BLaER1 treated with 17β-estradiol and CSF1 and Interleukin-3, amounts not matched to agents 10 nM and 100 nM (cell line): ENCODE measurements around the gene NEU2.

ENCODE experiments used
- H3K27ac ChIP-seq, 11 experiments: shearing (Covaris generic); formaldehyde crosslinking; 2 replicates each; pipeline ENCODE4 v1.8.1; 2022
- H3K27me3 ChIP-seq, 11 experiments: shearing (Covaris generic); formaldehyde crosslinking; 2 replicates each; pipeline ENCODE4 v1.8.1; 2022
- H3K36me3 ChIP-seq, 11 experiments: shearing (Covaris generic); formaldehyde crosslinking; 2 replicates each; pipeline ENCODE4 v1.8.1; 2022
- H3K4me1 ChIP-seq, 10 experiments: shearing (Covaris generic); formaldehyde crosslinking; 2 replicates each; pipeline ENCODE4 v1.8.1; 2022
- H3K4me2 ChIP-seq, 11 experiments: shearing (Covaris generic); formaldehyde crosslinking; 2 replicates each; pipeline ENCODE4 v1.8.1; 2022
- H3K4me3 ChIP-seq, 10 experiments: shearing (Covaris generic); formaldehyde crosslinking; 2 replicates each; pipeline ENCODE4 v1.8.1; 2022
- H3K9ac ChIP-seq, 11 experiments: shearing (Covaris generic); formaldehyde crosslinking; 2 replicates each; pipeline ENCODE4 v1.8.1; 2022
- H3K9me3 ChIP-seq, 11 experiments: shearing (Covaris generic); formaldehyde crosslinking; replicated peaks in 1 of 11; 2 replicates each; pipeline ENCODE4 v1.8.1; 2022
- H4K20me1 ChIP-seq, 11 experiments: shearing (Covaris generic); formaldehyde crosslinking; 2 replicates each; pipeline ENCODE4 v1.8.1; 2022
- Cebpa-rat ChIP-seq, 11 experiments: shearing (Covaris generic); IDR thresholded peaks; 2 replicates each; pipeline ENCODE4 v1.8.1; 2022

Gene NEU2

GRCh38 chr2:233037078-233037477 lies 4.6 kb downstream of the NEU2 start:
- Histone ChIP-seq H3K4me1 (peaks cover 0 to 8% (median 5%) of the 10 kb centered on the region in 10 experiments; a peak in 11 of 20 replicates), H3K9ac (no peak overlapping the region), H3K27me3 (no peaks in the 10 kb centered on the region), H3K36me3 (no peaks in the 10 kb centered on the region), H3K27ac (no peak overlapping the region), H4K20me1 (no peaks in the 10 kb centered on the region), H3K4me2 (no peak overlapping the region), H3K9me3 (peaks cover 0 to 7% (median 0%) of the 10 kb centered on the region in 11 experiments; a peak in 4 of 22 replicates), H3K4me3 (no peak overlapping the region)
- no peak for TF ChIP-seq Cebpa-rat (IDR thresholded peaks at IDR 0.05)

- Histone ChIP-seq H3K36me3 (no peaks in the 10 kb centered on the region), H3K9ac (no peak overlapping the region), H3K4me2 (no peak overlapping the region), H3K27me3 (no peaks in the 10 kb centered on the region), H4K20me1 (no peaks in the 10 kb centered on the region), H3K9me3 (peaks cover 0 to 7% (median 0%) of the 10 kb centered on the region in 11 experiments; a peak in 4 of 22 replicates), H3K27ac (no peak overlapping the region), H3K4me3 (no peak overlapping the region), H3K4me1 (peaks cover 0 to 11% (median 6%) of the 10 kb centered on the region in 10 experiments; a peak in 11 of 20 replicates)
- TF ChIP-seq Cebpa-rat (IDR thresholded peaks at IDR 0.05) = no peak
These were observed 6.9 kb downstream of the NEU2 start for GRCh38 chr2:233039212-233039845.

GRCh38 chr2:233039846-233040530 lies 7.5 kb downstream of the NEU2 start:
- H3K9ac ChIP-seq = no peak overlapping the region
- TF ChIP-seq Cebpa-rat (IDR thresholded peaks at IDR 0.05) = no peak
- no peaks in the 10 kb centered on the region for H3K27me3 ChIP-seq
- H3K4me2 ChIP-seq = no peak overlapping the region
- peaks cover 0 to 7% (median 0%) of the 10 kb centered on the region in 11 experiments; a peak in 4 of 22 replicates for H3K9me3 ChIP-seq
- H3K36me3 ChIP-seq = no peaks in the 10 kb centered on the region
- no peak overlapping the region for H3K4me3 ChIP-seq
- peaks cover 0 to 11% (median 6%) of the 10 kb centered on the region in 10 experiments; a peak in 11 of 20 replicates for H3K4me1 ChIP-seq
- H4K20me1 ChIP-seq = no peaks in the 10 kb centered on the region
- H3K27ac ChIP-seq = no peak overlapping the region

- no peaks in the 10 kb centered on the region for H3K27me3 ChIP-seq
- no peak overlapping the region for H3K4me3 ChIP-seq
- H3K4me1 ChIP-seq = peaks cover 0 to 11% (median 6%) of the 10 kb centered on the region in 10 experiments; a peak in 11 of 20 replicates
- no peak overlapping the region for H3K9ac ChIP-seq
- H3K9me3 ChIP-seq = peaks cover 0 to 5% (median 0%) of the 10 kb centered on the region in 11 experiments; a peak in 4 of 22 replicates
- no peak for TF ChIP-seq Cebpa-rat (IDR thresholded peaks at IDR 0.05)
- no peak overlapping the region for H3K27ac ChIP-seq
- no peaks in the 10 kb centered on the region for H3K36me3 ChIP-seq
- no peaks in the 10 kb centered on the region for H4K20me1 ChIP-seq
- H3K4me2 ChIP-seq = no peak overlapping the region
These were observed 8.1 kb downstream of the NEU2 start for GRCh38 chr2:233040571-233040970.

- Histone ChIP-seq H4K20me1 (no peaks in the 10 kb centered on the region), H3K4me2 (peak overlapping the region in 10 of 11 experiments; percentile 5 to 62 (median 34); a peak in 14 of 22 replicates), H3K4me1 (peaks cover 0 to 11% (median 6%) of the 10 kb centered on the region in 10 experiments; a peak in 11 of 20 replicates), H3K27ac (no peak overlapping the region), H3K9ac (no peak overlapping the region), H3K9me3 (no peaks in the 10 kb centered on the region), H3K36me3 (no peaks in the 10 kb centered on the region), H3K27me3 (no peaks in the 10 kb centered on the region), H3K4me3 (no peak overlapping the region)
- no peak for TF ChIP-seq Cebpa-rat (IDR thresholded peaks at IDR 0.05)
These were observed 9.4 kb downstream of the NEU2 start for GRCh38 chr2:233041722-233042323.

GRCh38 chr2:233042549-233042948 lies 10.1 kb downstream of the NEU2 start:
- H3K36me3 ChIP-seq = no peaks in the 10 kb centered on the region
- no peak overlapping the region for H3K4me3 ChIP-seq
- H3K9ac ChIP-seq = no peak overlapping the region
- TF ChIP-seq Cebpa-rat (IDR thresholded peaks at IDR 0.05) = no peak
- H3K27me3 ChIP-seq = no peaks in the 10 kb centered on the region
- H4K20me1 ChIP-seq = no peaks in the 10 kb centered on the region
- H3K27ac ChIP-seq = no peak overlapping the region
- H3K9me3 ChIP-seq = no peaks in the 10 kb centered on the region
- peak overlapping the region in 3 of 11 experiments; percentile 14 to 62 (median 33); a peak in 3 of 22 replicates for H3K4me2 ChIP-seq
- H3K4me1 ChIP-seq = peaks cover 0 to 11% (median 6%) of the 10 kb centered on the region in 10 experiments; a peak in 11 of 20 replicates

GRCh38 chr2:233044974-233045605 lies 12.6 kb downstream of the NEU2 start:
- Histone ChIP-seq H3K27me3 (no peaks in the 10 kb centered on the region), H3K27ac (no peak overlapping the region), H3K36me3 (no peaks in the 10 kb centered on the region), H3K9ac (no peak overlapping the region), H3K4me2 (no peak overlapping the region), H3K4me1 (peaks cover 0 to 17% (median 6%) of the 10 kb centered on the region in 10 experiments; a peak in 11 of 20 replicates), H3K4me3 (no peak overlapping the region), H4K20me1 (no peaks in the 10 kb centered on the region), H3K9me3 (no peaks in the 10 kb centered on the region)
- no peak for TF ChIP-seq Cebpa-rat (IDR thresholded peaks at IDR 0.05)

- Histone ChIP-seq H3K4me3 (no peak overlapping the region), H3K4me2 (no peak overlapping the region), H3K4me1 (peaks cover 0 to 10% (median under 1%) of the 10 kb centered on the region in 10 experiments; a peak in 8 of 20 replicates)
These were observed 14.7 kb downstream of the NEU2 start for GRCh38 chr2:233047206-233047605.

GRCh38 chr2:233047667-233048066 lies 15.2 kb downstream of the NEU2 start:
- Histone ChIP-seq H3K4me3 (no peak overlapping the region), H3K36me3 (no peaks in the 10 kb centered on the region), H3K27ac (no peak overlapping the region), H3K27me3 (no peaks in the 10 kb centered on the region), H3K9me3 (no peaks in the 10 kb centered on the region), H4K20me1 (no peaks in the 10 kb centered on the region), H3K4me2 (peak overlapping the region in 3 of 11 experiments; percentile 2 to 26 (median 16); a peak in 4 of 22 replicates), H3K4me1 (peaks cover 0 to 7% (median 0%) of the 10 kb centered on the region in 10 experiments; a peak in 4 of 20 replicates), H3K9ac (no peak overlapping the region)
- no peak for TF ChIP-seq Cebpa-rat (IDR thresholded peaks at IDR 0.05)

More at GRCh38 chr2:233047206-233047605, 14.7 kb downstream of the NEU2 start:
- H3K36me3 ChIP-seq = no peaks in the 10 kb centered on the region
- no peaks in the 10 kb centered on the region for H3K27me3 ChIP-seq
- no peak for TF ChIP-seq Cebpa-rat (IDR thresholded peaks at IDR 0.05)
- H3K27ac ChIP-seq = no peak overlapping the region
- no peaks in the 10 kb centered on the region for H4K20me1 ChIP-seq
- H3K9ac ChIP-seq = no peak overlapping the region
- no peaks in the 10 kb centered on the region for H3K9me3 ChIP-seq
